ENCODE results near the gene NKAIN1.

The NKAIN1 gene

DNA sequence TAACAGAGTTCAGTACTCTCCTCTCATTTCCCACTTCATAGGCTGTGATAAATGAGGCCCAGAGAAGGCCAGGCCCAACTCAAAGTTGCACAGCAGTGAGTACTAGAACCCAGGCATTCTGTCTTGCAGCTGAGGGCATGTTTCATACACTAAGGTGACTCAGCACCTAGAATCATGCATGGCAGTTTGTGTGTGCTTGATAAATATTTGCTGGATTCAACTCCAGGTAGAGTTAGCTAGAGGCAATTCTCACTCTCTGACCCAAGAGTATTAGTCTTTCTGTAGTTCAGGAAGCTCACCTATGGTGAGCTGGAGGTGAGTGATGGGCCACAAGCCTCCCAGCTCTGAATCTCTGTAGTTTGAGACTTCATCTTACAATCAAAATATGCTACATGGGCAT, 10.7 kb downstream of the NKAIN1 start:
- Histone ChIP-seq H3K9me3 (ENCODE audit: insufficient read depth, low read length) (no peaks in the 10 kb centered on the region), H4K20me1 (ENCODE audit: insufficient read depth, low read length) (no peaks in the 10 kb centered on the region), H3K36me3 (replicated peaks; ENCODE audit: low read depth, low read length) (no peaks in the 10 kb centered on the region), H2AFZ (ENCODE audit: low read depth, low read length) (no peak overlapping the region), H3K9ac (ENCODE audit: low read length) (no peak overlapping the region), H3K27me3 (ENCODE audit: low read depth, low read length) (no peaks in the 10 kb centered on the region), H3K79me2 (ENCODE audit: low read length) (no peaks in the 10 kb centered on the region), H3K4me1 (ENCODE audit: low read length) (no peaks in the 10 kb centered on the region), H3K4me3 (ENCODE audit: low read length) (no peak overlapping the region), H3K27ac (ENCODE audit: low read length) (no peak overlapping the region), H3K4me2 (ENCODE audit: low read length) (no peak overlapping the region)
- TF ChIP-seq EZH2phosphoT487 (IDR thresholded peaks at IDR 0.05; ENCODE audit: low read depth) = no peak
- TF ChIP-seq CTCF (IDR thresholded peaks at IDR 0.05; ENCODE audit: low read depth, low read length) = no peak

DNA sequence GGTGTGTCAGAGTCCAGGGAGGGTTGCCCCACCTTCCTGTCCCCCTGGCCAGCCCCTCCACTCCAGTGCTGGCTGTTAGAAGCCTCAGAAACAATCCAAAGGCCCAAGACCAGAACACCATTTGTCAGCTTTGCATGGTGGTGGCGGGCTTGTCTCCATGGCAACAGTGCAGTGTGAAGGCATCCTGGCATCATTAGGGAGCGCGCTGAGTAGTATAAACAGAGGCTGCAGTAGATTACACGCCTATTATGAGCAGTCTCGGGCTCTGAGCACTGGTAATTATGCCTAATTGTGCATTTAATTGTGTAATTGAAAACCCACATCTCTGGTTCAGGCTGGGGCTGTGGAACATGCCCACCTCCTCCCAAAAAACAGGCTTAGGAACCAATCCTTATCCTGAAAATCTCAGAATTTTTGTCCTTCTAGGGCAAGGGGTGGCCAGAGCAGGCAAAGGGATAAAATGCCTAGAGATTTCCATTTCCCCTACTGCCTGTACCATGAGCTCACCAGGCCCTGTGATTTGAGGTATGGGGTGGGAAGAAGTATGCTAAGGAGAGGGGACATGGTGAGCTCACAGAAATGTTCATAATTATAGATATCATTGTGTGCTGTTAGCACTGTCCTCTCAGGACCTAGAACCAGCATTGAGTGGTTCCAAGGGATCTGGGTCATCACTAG, 11.7 kb downstream of the NKAIN1 start:
- no peaks in the 10 kb centered on the region for H3K79me2 ChIP-seq (ENCODE audit: low read length)
- H3K9me3 ChIP-seq (ENCODE audit: insufficient read depth, low read length) = no peaks in the 10 kb centered on the region
- H3K9ac ChIP-seq (ENCODE audit: low read length) = no peak overlapping the region
- no peak overlapping the region for H3K27ac ChIP-seq (ENCODE audit: low read length)
- H3K4me1 ChIP-seq (ENCODE audit: low read length) = no peaks in the 10 kb centered on the region
- no peaks in the 10 kb centered on the region for H3K36me3 ChIP-seq (replicated peaks; ENCODE audit: low read depth, low read length)
- no peak overlapping the region for H3K4me3 ChIP-seq (ENCODE audit: low read length)
- H4K20me1 ChIP-seq (ENCODE audit: insufficient read depth, low read length) = no peaks in the 10 kb centered on the region
- TF ChIP-seq EZH2phosphoT487 (IDR thresholded peaks at IDR 0.05; ENCODE audit: low read depth) = no peak
- no peak for TF ChIP-seq CTCF (IDR thresholded peaks at IDR 0.05; ENCODE audit: low read depth, low read length)
- no peak overlapping the region for H3K4me2 ChIP-seq (ENCODE audit: low read length)
- H3K27me3 ChIP-seq (ENCODE audit: low read depth, low read length) = no peaks in the 10 kb centered on the region
- H2AFZ ChIP-seq (ENCODE audit: low read depth, low read length) = no peak overlapping the region

DNA sequence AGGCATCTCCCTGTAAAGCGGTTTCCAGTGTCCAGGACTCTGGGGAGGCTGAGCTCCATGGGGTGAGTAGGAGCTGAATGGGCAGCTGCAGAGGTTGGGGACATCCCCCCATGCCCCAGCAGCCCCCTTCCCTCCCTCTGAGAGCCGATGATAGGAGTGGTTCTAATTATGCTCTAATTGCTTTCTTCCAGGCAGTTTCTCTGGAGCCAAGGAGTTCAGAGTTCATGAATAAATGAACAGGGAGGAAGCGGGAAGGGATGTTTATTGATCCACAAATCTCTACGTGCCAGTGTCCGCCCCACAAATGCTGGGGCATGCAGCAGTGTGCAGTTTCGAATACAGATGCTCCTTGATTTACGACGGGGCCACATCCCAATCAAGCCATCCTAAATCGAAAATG, 15.6 kb downstream of the NKAIN1 start:
- Histone ChIP-seq H3K27ac (ENCODE audit: low read length) (no peak overlapping the region), H3K27me3 (ENCODE audit: low read depth, low read length) (no peaks in the 10 kb centered on the region), H3K4me1 (ENCODE audit: low read length) (no peaks in the 10 kb centered on the region), H3K9me3 (ENCODE audit: insufficient read depth, low read length) (no peaks in the 10 kb centered on the region), H2AFZ (ENCODE audit: low read depth, low read length) (no peak overlapping the region), H3K9ac (ENCODE audit: low read length) (no peak overlapping the region), H3K79me2 (ENCODE audit: low read length) (no peaks in the 10 kb centered on the region), H3K36me3 (replicated peaks; ENCODE audit: low read depth, low read length) (no peaks in the 10 kb centered on the region), H3K4me2 (ENCODE audit: low read length) (no peak overlapping the region), H4K20me1 (ENCODE audit: insufficient read depth, low read length) (no peaks in the 10 kb centered on the region), H3K4me3 (ENCODE audit: low read length) (no peak overlapping the region)
- TF ChIP-seq EZH2phosphoT487 (IDR thresholded peaks at IDR 0.05; ENCODE audit: low read depth) = no peak
- TF ChIP-seq CTCF (IDR thresholded peaks at IDR 0.05; ENCODE audit: low read depth, low read length) = no peak

- Histone ChIP-seq H3K79me2 (ENCODE audit: low read length) (no peaks in the 10 kb centered on the region), H3K27ac (ENCODE audit: low read length) (no peak overlapping the region), H3K4me2 (ENCODE audit: low read length) (no peak overlapping the region), H3K36me3 (replicated peaks; ENCODE audit: low read depth, low read length) (no peaks in the 10 kb centered on the region), H4K20me1 (ENCODE audit: insufficient read depth, low read length) (no peaks in the 10 kb centered on the region), H3K4me1 (ENCODE audit: low read length) (no peaks in the 10 kb centered on the region), H3K27me3 (ENCODE audit: low read depth, low read length) (no peaks in the 10 kb centered on the region), H3K9ac (ENCODE audit: low read length) (no peak overlapping the region), H3K9me3 (ENCODE audit: insufficient read depth, low read length) (no peaks in the 10 kb centered on the region), H3K4me3 (ENCODE audit: low read length) (no peak overlapping the region), H2AFZ (ENCODE audit: low read depth, low read length) (no peak overlapping the region)
- TF ChIP-seq CTCF (IDR thresholded peaks at IDR 0.05; ENCODE audit: low read depth, low read length) (no peak), EZH2phosphoT487 (IDR thresholded peaks at IDR 0.05; ENCODE audit: low read depth) (no peak)
Observed at GRCh38 chr1:31222176-31222575, 17.5 kb downstream of the NKAIN1 start.
